Prostate gland (tissue), 2 donors: ENCODE measurements around the gene AOPEP. TPM values are rescaled to one million over a fixed set of nuclear protein-coding genes. Genes with fewer than 3 reads are reported as not detected.
A peak's percentile ranks its signal among the peaks of the same experiment; 100 is the strongest.

Experiments used
- DNase-seq: peaks from one replicate; pipeline ENCODE4 v3.0.0-alpha.2; 2019; ENCODE audit warnings: low spot score
- H3K27ac ChIP-seq, 2 donors: fragments of 200-600 bp; sonication (generic); 2 replicates each; pipeline ENCODE4 v1.5.1; 2017 to 2019
- H3K27me3 ChIP-seq: fragments of 200-600 bp; sonication (generic); replicated peaks from 2 replicates; pipeline ENCODE4 v1.5.1; 2019; ENCODE audit not compliant: insufficient read depth
- H3K36me3 ChIP-seq, 2 donors: fragments of 200-600 bp; sonication (generic); 1 replicate in 1 of 2; 2 replicates in 1 of 2; pipeline versions ENCODE4 v1.5.1 to v1.8.1; 2017 to 2019
- H3K4me1 ChIP-seq: fragments of 200-600 bp; sonication (generic); replicated peaks from 2 replicates; pipeline ENCODE4 v1.5.1; 2019
- H3K4me3 ChIP-seq, 2 donors: fragments of 200-600 bp; sonication (generic); 2 replicates each; pipeline ENCODE4 v1.5.1; 2017 to 2019
- H3K9me3 ChIP-seq: fragments of 200-600 bp; sonication (generic); 2 replicates; pipeline ENCODE4 v1.5.1; 2017
- POLR2A ChIP-seq: fragments of 450-650 bp; IDR thresholded peaks from one replicate; pipeline ENCODE4 v1.6.1; 2016; ENCODE audit warnings: antibody characterized with exemption, mild to moderate bottlenecking
- POLR2AphosphoS5 ChIP-seq: sonication (generic); formaldehyde crosslinking; IDR thresholded peaks from one replicate; pipeline ENCODE4 v1.6.1; 2017; ENCODE audit warnings: antibody characterized with exemption
- WGBS: methylation state at CpG from one replicate; pipeline ENCODE4 v1.1.5; 2018; 5-methylcytosine and 5-hydroxymethylcytosine counted together
- intact Hi-C: fragments of 100-400 bp; cut with DNase I; formaldehyde crosslinking; loops from one replicate; pipeline ENCODE4 v1.14.2; 2022
- total RNA-seq, 2 donors: library from RNA; depleted of rRNA; stranded (reverse); fragments of >200 nt; gene quantifications; one replicate each; pipeline ENCODE4 v1.1.0, GENCODE V29; 2016
- TF ChIP-seq, protein P1 (sequence below), 4 experiments: fragments of 200-600 bp in 2 of 4; fragments of 450-650 bp in 2 of 4; sonication (generic) in 2 of 4; IDR thresholded peaks; 1 replicate in 3 of 4; 2 replicates in 1 of 4; pipeline ENCODE4 v1.5.1; 2016 to 2019; ENCODE audit warnings: antibody characterized with exemption in 4 of 4, mild to moderate bottlenecking in 2 of 4, moderate library complexity in 2 of 4

AOPEP gene
- total RNA-seq, 2 donors from 2014 or later = 107 to 188 TPM

DNA sequence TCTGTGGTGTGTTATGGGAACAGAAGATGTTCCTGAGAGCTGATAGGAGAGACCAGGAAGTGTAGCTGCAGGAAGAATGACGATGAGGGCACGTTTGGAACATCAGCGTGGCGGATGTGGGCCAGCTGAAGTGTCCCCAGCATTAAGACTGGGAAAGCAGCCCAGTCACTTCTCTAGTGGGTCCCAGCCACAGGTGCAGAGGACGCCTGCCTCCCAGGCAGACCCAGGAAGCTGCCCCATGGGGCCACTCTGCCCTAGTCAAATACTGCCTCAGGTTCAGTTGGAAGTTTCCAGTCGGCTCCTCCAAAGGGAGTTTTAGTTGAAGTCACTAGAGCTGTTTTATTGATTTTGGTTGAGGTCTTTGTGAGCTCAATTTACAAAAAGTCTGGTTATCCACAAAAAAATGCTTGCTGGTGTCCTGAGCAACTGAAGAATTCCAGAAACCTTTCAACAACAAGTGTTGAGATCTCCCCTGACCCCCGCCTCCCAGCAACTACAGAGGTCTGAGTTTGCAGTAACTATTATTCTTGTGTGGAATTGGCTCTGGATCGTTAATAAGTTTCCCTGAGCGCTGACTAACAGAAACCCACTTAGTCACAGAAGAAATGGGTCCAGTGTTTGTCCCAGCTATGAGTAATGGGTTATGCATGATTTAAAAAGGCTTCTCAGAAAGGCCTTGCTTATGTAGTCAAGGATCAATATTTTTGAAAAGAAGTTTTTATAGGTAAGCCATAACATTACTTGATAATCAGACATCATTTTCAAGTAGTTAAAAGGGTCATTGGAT lies 296.9 kb downstream of the AOPEP start:
- H3K27ac ChIP-seq = peak overlapping the region; percentile 60 to 61
- no peaks in the 10 kb centered on the region for H3K9me3 ChIP-seq
- intact Hi-C loops = no loop called here
- TF ChIP-seq POLR2AphosphoS5 = no peak
- TF ChIP-seq, protein P1, sequence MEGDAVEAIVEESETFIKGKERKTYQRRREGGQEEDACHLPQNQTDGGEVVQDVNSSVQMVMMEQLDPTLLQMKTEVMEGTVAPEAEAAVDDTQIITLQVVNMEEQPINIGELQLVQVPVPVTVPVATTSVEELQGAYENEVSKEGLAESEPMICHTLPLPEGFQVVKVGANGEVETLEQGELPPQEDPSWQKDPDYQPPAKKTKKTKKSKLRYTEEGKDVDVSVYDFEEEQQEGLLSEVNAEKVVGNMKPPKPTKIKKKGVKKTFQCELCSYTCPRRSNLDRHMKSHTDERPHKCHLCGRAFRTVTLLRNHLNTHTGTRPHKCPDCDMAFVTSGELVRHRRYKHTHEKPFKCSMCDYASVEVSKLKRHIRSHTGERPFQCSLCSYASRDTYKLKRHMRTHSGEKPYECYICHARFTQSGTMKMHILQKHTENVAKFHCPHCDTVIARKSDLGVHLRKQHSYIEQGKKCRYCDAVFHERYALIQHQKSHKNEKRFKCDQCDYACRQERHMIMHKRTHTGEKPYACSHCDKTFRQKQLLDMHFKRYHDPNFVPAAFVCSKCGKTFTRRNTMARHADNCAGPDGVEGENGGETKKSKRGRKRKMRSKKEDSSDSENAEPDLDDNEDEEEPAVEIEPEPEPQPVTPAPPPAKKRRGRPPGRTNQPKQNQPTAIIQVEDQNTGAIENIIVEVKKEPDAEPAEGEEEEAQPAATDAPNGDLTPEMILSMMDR (IDR thresholded peaks at IDR 0.05) = no peak
- DNase-seq = no peak
- no peaks in the 10 kb centered on the region for H3K36me3 ChIP-seq
- peaks cover 3% of the 10 kb centered on the region for H3K4me1 ChIP-seq
- no peaks in the 10 kb centered on the region for H3K27me3 ChIP-seq
- 39% methylated on average over 9 of the region's 9 CpGs for WGBS
- H3K4me3 ChIP-seq = no peak overlapping the region

DNA sequence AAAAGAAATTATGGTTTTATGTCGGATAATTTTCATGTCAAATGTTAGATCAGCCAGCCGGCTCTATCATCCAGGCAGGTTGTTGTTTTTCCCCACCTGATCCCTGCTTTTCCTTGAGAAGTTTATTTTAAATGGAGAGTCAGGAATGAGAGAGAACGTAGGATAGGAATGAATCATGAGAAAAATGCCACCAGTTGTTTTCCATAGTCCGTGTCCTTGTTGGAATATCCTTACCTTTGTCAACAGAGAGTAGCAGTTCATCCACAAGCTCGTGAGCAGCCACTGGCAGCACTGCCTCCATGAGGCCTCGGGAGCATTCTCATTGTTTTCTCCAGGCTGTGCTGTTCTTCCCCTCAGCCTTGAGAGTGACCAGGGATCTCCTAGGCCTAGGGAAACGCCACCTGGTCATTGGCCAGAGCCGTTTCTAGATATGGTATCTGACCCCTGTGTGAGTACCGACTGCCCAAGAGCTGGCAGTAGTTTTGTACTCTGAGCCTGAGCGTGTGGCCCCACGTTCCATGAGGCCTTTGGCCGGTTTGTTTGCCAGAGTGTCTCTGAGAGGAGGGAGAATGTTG lies 297.7 kb downstream of the AOPEP start:
- Histone ChIP-seq H3K9me3 (no peaks in the 10 kb centered on the region), H3K27ac (peak overlapping the region; percentile 60 to 61), H3K36me3 (no peaks in the 10 kb centered on the region), H3K27me3 (no peaks in the 10 kb centered on the region), H3K4me1 (peaks cover 11% of the 10 kb centered on the region), H3K4me3 (no peak overlapping the region)
- TF ChIP-seq POLR2AphosphoS5 = peak; percentile 3
- TF ChIP-seq POLR2A = no peak
- TF ChIP-seq, protein P1 (IDR thresholded peaks at IDR 0.05) = no peak
- WGBS = 20% methylated on average over 12 of the region's 12 CpGs
- no peak for DNase-seq
- intact Hi-C loops = no loop called here

DNA sequence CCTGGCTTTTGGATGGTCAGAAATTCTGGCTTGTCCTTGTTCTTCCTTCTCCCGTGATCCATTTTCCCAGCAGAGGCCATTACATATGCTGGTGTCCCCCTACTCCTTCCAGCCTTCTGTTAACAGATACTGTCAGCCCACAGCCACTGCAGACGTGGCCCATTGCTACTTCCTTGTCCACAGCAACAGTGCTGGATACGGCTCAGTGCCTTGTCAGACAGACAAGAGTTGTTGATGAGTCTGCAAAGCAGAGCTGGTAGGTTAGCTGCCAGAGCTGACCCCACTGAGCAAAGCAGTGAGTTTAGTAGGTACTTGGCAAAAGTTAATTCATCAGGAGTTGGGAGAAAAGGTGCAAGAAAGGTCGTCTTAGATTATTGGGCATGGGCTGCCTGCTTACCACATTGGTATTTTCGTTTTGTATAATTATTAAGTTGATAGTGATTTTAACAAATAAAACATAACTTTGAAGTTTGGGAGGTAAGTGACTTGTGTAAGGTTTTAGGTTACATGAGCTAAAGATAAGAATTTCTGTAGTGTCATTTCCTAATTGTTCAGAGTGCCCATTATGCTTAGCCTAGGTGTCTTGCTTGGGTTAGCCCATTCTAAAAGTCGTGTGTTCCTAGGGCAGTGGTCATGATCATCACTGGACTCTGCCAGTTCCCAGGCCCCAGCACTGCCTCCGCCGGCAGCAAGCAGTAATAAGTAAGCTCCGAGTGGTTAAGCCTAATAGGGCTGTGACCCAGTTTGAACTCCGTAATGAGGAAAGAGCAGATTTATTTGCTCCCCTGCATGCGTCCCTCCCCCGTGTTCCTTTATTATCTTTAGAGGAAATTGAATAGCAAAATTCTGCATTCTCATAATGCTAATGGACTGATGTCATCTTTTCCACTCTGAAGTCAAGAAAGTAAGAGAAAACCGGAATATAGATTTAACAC lies 299.0 kb downstream of the AOPEP start:
- peaks cover 14% of the 10 kb centered on the region for H3K4me1 ChIP-seq
- H3K36me3 ChIP-seq = no peaks in the 10 kb centered on the region
- intact Hi-C loops = no loop called here
- H3K9me3 ChIP-seq = no peaks in the 10 kb centered on the region
- H3K4me3 ChIP-seq = no peak overlapping the region
- H3K27ac ChIP-seq = peak overlapping the region; percentile 60 to 61
- H3K27me3 ChIP-seq = no peaks in the 10 kb centered on the region
- no peak for DNase-seq
- 25% methylated on average over 13 of the region's 13 CpGs for WGBS
- peak; percentile 75 for TF ChIP-seq POLR2AphosphoS5
- TF ChIP-seq, protein P1 (IDR thresholded peaks at IDR 0.05) = no peak

DNA sequence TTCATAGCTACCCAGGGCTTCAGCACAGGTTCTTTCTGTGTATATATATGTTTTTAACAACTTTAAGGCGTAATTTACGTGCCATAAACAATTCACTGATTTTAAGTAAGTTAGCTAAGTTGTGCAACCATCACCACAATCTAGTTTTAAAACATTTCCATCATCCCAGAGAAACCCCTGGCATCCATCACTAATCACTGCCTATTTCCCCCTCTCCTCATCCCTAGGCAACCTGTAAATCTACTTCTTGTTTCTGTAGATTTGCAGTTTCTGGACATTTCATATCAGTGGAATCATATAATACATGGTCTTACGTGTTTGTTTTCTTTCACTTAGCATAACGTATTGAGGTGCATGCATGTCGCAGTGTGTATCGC lies 299.6 kb downstream of the AOPEP start:
- 55% methylated on average over 6 of the region's 6 CpGs for WGBS
- Histone ChIP-seq H3K4me3 (no peak overlapping the region), H3K9me3 (no peaks in the 10 kb centered on the region), H3K4me1 (peaks cover 14% of the 10 kb centered on the region), H3K36me3 (no peaks in the 10 kb centered on the region), H3K27ac (peak overlapping the region; percentile 8 to 61), H3K27me3 (no peaks in the 10 kb centered on the region)
- intact Hi-C loops = no loop called here
- TF ChIP-seq, protein P1 (IDR thresholded peaks at IDR 0.05) = no peak
- TF ChIP-seq POLR2A = no peak
- no peak for TF ChIP-seq POLR2AphosphoS5
- DNase-seq = no peak
